NT2/D1 (cell line): ENCODE data around the gene SAMD9L.

ENCODE experiments used
- DNase-seq: peaks from one replicate; pipeline ENCODE4 v3.0.0-alpha.2; 2011; ENCODE audit warnings: low read depth, low spot score
- H3K27me3 ChIP-seq: 2 replicates; pipeline ENCODE4 v1.6.0; 2011; ENCODE audit warnings: mild to moderate bottlenecking; ENCODE audit not compliant: insufficient read length, insufficient read depth
- H3K36me3 ChIP-seq: 2 replicates; pipeline ENCODE4 v1.6.1; 2011; ENCODE audit warnings: mild to moderate bottlenecking, low read length, mixed read lengths; ENCODE audit not compliant: insufficient read depth, insufficient read length
- H3K4me1 ChIP-seq: 2 replicates; pipeline ENCODE4 v1.5.1; 2011; ENCODE audit not compliant: insufficient read depth, insufficient read length
- H3K4me3 ChIP-seq: 2 replicates; pipeline ENCODE4 v1.5.1; 2011; ENCODE audit warnings: low read depth; ENCODE audit not compliant: insufficient read length
- H3K9ac ChIP-seq: 2 replicates; pipeline ENCODE4 v1.6.0; 2011; ENCODE audit warnings: low read depth; ENCODE audit not compliant: insufficient read length
- H3K9me3 ChIP-seq: 2 replicates; pipeline ENCODE4 v1.5.1; 2011; ENCODE audit warnings: mild to moderate bottlenecking, low read length; ENCODE audit not compliant: insufficient read depth
- SUZ12 ChIP-seq: IDR thresholded peaks from 2 replicates; pipeline ENCODE4 v1.6.1; 2011; ENCODE audit not compliant: insufficient read length, insufficient read depth; ENCODE audit errors: extremely low read depth
- YY1 ChIP-seq: IDR thresholded peaks from 2 replicates; pipeline ENCODE4 v1.6.1; 2011; ENCODE audit not compliant: insufficient read length, insufficient read depth
- ZNF274 ChIP-seq: IDR thresholded peaks from 2 replicates; pipeline ENCODE4 v1.6.1; 2011; ENCODE audit warnings: mild to moderate bottlenecking, low read depth, low read length

SAMD9L gene

DNA sequence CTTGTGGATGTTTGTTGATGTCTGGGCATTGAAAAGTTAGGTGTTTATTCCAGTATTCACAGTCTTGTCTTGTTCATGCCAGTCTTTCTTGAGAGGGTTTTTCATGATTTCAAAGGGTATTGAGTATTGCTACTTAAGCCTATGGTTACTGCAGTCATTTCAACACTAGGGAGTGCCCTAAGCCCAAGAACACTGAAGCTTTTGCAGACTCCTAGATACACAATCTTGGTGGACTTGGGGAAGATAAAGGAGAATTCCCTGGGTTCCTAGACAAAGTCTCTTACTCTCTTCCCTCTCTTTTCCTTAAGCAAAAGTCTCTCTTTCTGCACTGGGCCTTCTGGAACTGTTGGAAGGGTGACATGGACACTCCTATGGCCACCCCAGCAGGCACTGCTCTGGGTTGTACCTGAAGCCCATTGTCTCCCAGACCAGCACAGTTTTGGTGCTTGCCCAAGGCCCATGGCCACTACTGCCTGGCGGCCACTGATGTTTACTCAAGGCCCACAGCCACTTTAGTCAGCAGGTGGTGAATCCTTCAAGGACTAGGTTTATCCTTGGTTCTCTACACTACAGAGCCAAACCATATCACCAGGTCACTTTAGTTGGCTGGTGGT is 55.3 kb downstream of the SAMD9L start:
- no peak for TF ChIP-seq YY1
- no peak for TF ChIP-seq SUZ12
- no peak for TF ChIP-seq ZNF274
- no peaks in the 10 kb centered on the region for H3K9me3 ChIP-seq
- H3K36me3 ChIP-seq, result no peaks in the 10 kb centered on the region
- no peak overlapping the region for H3K9ac ChIP-seq
- no peaks in the 10 kb centered on the region for H3K27me3 ChIP-seq
- no peak overlapping the region for H3K4me3 ChIP-seq
- DNase-seq, result peak; percentile 40
- H3K4me1 ChIP-seq, result no peaks in the 10 kb centered on the region
